ENCODE measurements around the gene FCGR2B.
A peak's percentile ranks its signal among the peaks of the same experiment; 100 is the strongest.
"Not testable (repeated sequence)": the region's sequence is repeated elsewhere in the genome, so short reads cannot be mapped to it uniquely, and the experiment has no call there.

The FCGR2B gene

DNA sequence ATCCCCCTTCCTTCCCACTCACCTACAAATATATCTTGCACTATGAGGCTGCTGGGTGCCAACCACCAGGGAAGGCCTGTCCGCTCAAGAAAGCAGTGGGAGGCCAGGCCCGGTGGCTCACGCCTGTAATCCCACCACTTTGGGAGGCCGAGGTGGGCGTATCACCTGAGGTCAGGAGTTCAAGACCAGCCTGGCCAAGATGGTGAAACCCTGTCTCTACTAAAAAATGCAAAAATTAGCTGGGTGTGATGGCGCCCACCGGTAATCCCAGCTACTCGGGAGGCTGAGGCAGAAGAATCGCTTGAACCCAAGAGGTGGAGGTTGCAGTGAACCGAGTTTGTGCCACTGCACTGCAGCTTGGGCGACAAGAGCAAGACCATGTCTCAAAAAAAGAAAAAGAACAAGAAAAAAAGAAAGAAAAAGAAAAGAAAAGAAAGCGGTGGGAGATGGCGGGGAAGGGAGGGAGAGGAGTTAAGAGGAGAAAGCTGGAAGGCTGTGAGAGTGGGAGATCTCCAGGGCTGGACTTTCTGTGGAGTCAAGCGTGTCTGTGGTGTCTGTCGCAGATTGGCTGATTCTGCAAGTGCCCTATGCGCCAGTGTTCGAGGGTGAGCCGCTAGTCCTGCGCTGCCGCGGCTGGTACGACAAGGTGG lies 62.4 kb downstream of the FCGR2B start:
- WGBS (ENCODE audit: insufficient coverage) = 58% methylated on average over 22 of the region's 22 CpGs
- Histone ChIP-seq H3K4me3 (ENCODE audit: control insufficient read depth in 1 of 7, extremely low read depth in 1 of 7, insufficient read depth in 4 of 7, low read depth in 2 of 7, low read length in 6 of 7) (peak overlapping the region; percentile 22 to 89 (median 73)), H3K27me3 (replicated peaks in 2 of 5; ENCODE audit: control insufficient read depth in 4 of 5, insufficient read depth in 5 of 5, low read length in 4 of 5) (peaks cover 0 to 37% (median 10%) of the 10 kb centered on the region in 5 experiments), H3K4me1 (ENCODE audit: control extremely low read depth in 1 of 4, control insufficient read depth in 4 of 4, insufficient read depth in 4 of 4, low read length in 3 of 4) (peaks cover 6 to 62% (median 23%) of the 10 kb centered on the region in 4 experiments), H3K27ac (ENCODE audit: insufficient read depth in 1 of 2, low read depth in 1 of 2, low read length in 2 of 2, poor library complexity in 1 of 2, severe bottlenecking in 2 of 2) (peak overlapping the region in 1 of 2 experiments; percentile 70)
- POLR2A ChIA-PET; H3K9me3 ChIP-seq (ENCODE audit: control extremely low read depth in 1 of 5, control insufficient read depth in 4 of 5, insufficient read depth in 2 of 5, low read depth in 1 of 5, low read length in 4 of 5); H3K36me3 ChIP-seq (ENCODE audit: control insufficient read depth in 4 of 4, insufficient read depth in 4 of 4, low read length in 3 of 4); DNase-seq: not testable (repeated sequence)
- CTCF ChIA-PET = interaction anchor here (0.9 to 6.2 kb wide), 4 partner anchors 10 to 240 kb away, joined by 3 to 74 read pairs (median 6); partner anchors contain the start of gene DUSP12

DNA sequence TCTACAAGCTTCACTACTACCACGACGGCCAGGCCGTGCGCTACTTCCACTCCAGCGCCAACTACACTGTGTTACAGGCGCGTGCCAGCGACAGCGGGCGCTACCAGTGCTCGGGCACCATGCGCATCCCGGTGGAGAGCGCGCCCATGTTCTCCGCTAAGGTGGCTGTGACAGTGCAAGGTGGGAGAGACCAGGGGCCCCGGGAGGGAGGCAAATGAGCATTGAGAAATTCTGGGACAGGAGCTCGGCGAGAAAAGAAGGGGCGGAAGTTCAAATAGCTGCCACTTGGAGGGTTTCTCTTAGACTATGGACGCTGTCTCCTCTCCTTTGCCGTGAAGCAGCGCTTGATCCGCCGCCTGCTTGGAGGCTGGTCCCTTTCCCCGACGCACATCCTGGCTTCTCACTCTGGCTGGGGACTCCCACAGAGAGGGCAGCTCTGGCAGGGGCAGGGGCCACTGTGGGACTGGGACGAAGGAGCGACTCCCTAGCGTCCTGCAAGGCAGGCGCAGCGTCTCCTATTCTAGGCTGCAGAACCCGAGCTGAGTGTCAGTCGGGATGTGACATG lies 63.0 kb downstream of the FCGR2B start:
- POLR2A ChIA-PET = no interaction called here
- Histone ChIP-seq H3K27me3 (replicated peaks in 2 of 5; ENCODE audit: control insufficient read depth in 4 of 5, insufficient read depth in 5 of 5, low read length in 4 of 5) (peaks cover 0 to 40% (median 12%) of the 10 kb centered on the region in 5 experiments), H3K4me3 (ENCODE audit: control insufficient read depth in 1 of 7, extremely low read depth in 1 of 7, insufficient read depth in 4 of 7, low read depth in 2 of 7, low read length in 6 of 7) (peak overlapping the region; percentile 22 to 89 (median 73)), H3K27ac (ENCODE audit: insufficient read depth in 1 of 2, low read depth in 1 of 2, low read length in 2 of 2, poor library complexity in 1 of 2, severe bottlenecking in 2 of 2) (peak overlapping the region in 1 of 2 experiments; percentile 70), H3K4me1 (ENCODE audit: control extremely low read depth in 1 of 4, control insufficient read depth in 4 of 4, insufficient read depth in 4 of 4, low read length in 3 of 4) (peaks cover 4 to 62% (median 23%) of the 10 kb centered on the region in 4 experiments), H3K9me3 (ENCODE audit: control extremely low read depth in 1 of 5, control insufficient read depth in 4 of 5, insufficient read depth in 2 of 5, low read depth in 1 of 5, low read length in 4 of 5) (no peaks in the 10 kb centered on the region), H3K36me3 (ENCODE audit: control insufficient read depth in 4 of 4, insufficient read depth in 4 of 4, low read length in 3 of 4) (no peaks in the 10 kb centered on the region)
- CTCF ChIA-PET = interaction anchor here (0.9 to 6.2 kb wide), 5 partner anchors 8 to 241 kb away, joined by 3 to 74 read pairs (median 5); partner anchors contain the start of gene DUSP12
- WGBS (ENCODE audit: insufficient coverage) = under 1% methylated on average over 25 of the region's 34 CpGs
- DNase-seq = peak; percentile 28 to 68 (median 52)

DNA sequence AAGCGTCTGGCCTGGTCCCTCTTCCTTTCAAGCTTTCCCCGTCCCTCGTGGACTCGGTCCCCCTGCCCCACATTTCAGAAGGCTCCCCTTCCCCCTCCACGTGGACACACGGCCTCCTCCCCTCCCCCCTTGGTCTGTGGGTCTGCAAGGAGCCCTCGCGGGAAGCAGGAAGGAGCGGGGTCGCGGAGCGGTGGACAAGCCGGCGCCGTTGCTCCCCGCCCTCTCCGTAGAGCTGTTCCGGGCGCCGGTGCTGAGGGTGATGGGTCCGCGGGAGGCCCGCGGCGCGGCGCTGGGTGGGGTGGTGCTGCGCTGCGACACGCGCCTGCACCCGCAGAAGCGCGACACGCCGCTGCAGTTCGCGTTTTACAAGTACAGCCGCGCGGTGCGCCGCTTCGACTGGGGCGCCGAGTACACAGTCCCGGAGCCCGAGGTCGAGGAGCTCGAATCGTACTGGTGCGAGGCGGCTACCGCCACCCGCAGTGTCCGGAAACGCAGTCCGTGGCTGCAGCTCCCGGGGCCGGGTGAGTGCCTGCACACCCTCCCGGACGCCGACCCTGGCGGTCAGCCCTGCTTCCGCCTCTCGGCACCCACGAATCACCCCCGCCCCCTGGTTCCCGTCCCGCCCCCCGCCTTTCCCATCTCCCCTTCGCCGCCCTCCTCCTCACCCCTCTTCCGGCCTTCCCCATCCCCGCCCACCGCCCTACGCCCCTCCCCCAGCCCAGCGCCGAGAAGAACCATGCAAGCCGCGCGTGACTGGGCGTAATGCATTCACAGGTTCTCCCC lies 63.7 kb downstream of the FCGR2B start:
- peak overlapping the region in 1 of 2 experiments; percentile 77 for H3K27ac ChIP-seq (ENCODE audit: insufficient read depth in 1 of 2, low read depth in 1 of 2, low read length in 2 of 2, poor library complexity in 1 of 2, severe bottlenecking in 2 of 2)
- CTCF ChIA-PET = interaction anchor here (1.0 to 6.2 kb wide), 4 partner anchors 9 to 23 kb away, joined by 3 to 74 read pairs (median 6); partner anchors contain the start of gene DUSP12
- POLR2A ChIA-PET = no interaction called here
- H3K27me3 ChIP-seq (replicated peaks in 2 of 5; ENCODE audit: control insufficient read depth in 4 of 5, insufficient read depth in 5 of 5, low read length in 4 of 5) = peaks cover 0 to 42% (median 15%) of the 10 kb centered on the region in 5 experiments
- peak overlapping the region; percentile 40 to 89 (median 73) for H3K4me3 ChIP-seq (ENCODE audit: control insufficient read depth in 1 of 7, extremely low read depth in 1 of 7, insufficient read depth in 4 of 7, low read depth in 2 of 7, low read length in 6 of 7)
- peak; percentile 44 to 78 (median 64) for DNase-seq
- H3K4me1 ChIP-seq (ENCODE audit: control extremely low read depth in 1 of 4, control insufficient read depth in 4 of 4, insufficient read depth in 4 of 4, low read length in 3 of 4) = peaks cover 4 to 55% (median 23%) of the 10 kb centered on the region in 4 experiments
- H3K9me3 ChIP-seq (ENCODE audit: control extremely low read depth in 1 of 5, control insufficient read depth in 4 of 5, insufficient read depth in 2 of 5, low read depth in 1 of 5, low read length in 4 of 5) = no peaks in the 10 kb centered on the region
- 0% methylated on average over 50 of the region's 83 CpGs for WGBS (ENCODE audit: insufficient coverage)
- no peaks in the 10 kb centered on the region for H3K36me3 ChIP-seq (ENCODE audit: control insufficient read depth in 4 of 4, insufficient read depth in 4 of 4, low read length in 3 of 4)

DNA sequence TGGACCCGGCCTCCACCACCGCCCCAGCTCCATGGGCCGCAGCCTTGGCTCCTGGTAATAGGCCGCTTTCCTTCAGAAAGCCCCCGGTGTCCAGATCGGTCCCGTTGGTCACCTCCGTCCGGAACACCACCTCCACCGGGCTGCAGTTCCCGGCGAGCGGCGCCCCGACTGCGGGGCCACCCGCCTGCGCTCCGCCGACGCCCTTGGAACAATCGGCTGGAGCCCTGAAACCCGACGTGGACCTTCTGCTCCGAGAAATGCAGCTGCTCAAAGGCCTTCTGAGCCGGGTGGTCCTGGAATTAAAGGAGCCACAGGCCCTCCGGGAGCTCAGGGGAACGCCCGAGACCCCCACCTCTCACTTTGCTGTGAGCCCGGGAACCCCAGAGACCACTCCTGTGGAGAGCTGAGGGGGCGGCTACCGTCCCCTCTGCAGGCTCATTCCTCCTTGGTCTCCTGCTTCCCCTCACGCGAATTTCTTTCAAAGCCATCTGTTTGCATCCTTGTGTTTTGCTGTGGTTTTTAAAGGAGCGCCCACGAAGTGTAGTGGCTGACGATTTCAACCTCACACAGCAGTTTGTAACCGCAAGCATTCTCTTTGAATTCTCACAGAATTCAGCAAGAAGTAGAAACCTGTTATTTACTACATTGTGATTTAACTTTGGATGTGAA lies 64.4 kb downstream of the FCGR2B start:
- peak overlapping the region in 1 of 2 experiments; percentile 77 for H3K27ac ChIP-seq (ENCODE audit: insufficient read depth in 1 of 2, low read depth in 1 of 2, low read length in 2 of 2, poor library complexity in 1 of 2, severe bottlenecking in 2 of 2)
- H3K4me3 ChIP-seq (ENCODE audit: control insufficient read depth in 1 of 7, extremely low read depth in 1 of 7, insufficient read depth in 4 of 7, low read depth in 2 of 7, low read length in 6 of 7) = peak overlapping the region; percentile 22 to 89 (median 73)
- 0% methylated on average over 31 of the region's 38 CpGs for WGBS (ENCODE audit: insufficient coverage)
- H3K4me1 ChIP-seq (ENCODE audit: control extremely low read depth in 1 of 4, control insufficient read depth in 4 of 4, insufficient read depth in 4 of 4, low read length in 3 of 4) = peaks cover 4 to 48% (median 23%) of the 10 kb centered on the region in 4 experiments
- no peaks in the 10 kb centered on the region for H3K36me3 ChIP-seq (ENCODE audit: control insufficient read depth in 4 of 4, insufficient read depth in 4 of 4, low read length in 3 of 4)
- peak; percentile 52 to 92 (median 90) for DNase-seq
- ChIA-PET POLR2A (no interaction called here), CTCF (interaction anchor here (1.0 to 6.2 kb wide), 2 partner anchors 10 to 13 kb away, joined by 3 to 74 read pairs; no protein-coding TSS in a partner anchor)
- peaks cover 0 to 39% (median 11%) of the 10 kb centered on the region in 5 experiments for H3K27me3 ChIP-seq (replicated peaks in 2 of 5; ENCODE audit: control insufficient read depth in 4 of 5, insufficient read depth in 5 of 5, low read length in 4 of 5)
- no peaks in the 10 kb centered on the region for H3K9me3 ChIP-seq (ENCODE audit: control extremely low read depth in 1 of 5, control insufficient read depth in 4 of 5, insufficient read depth in 2 of 5, low read depth in 1 of 5, low read length in 4 of 5)

Measured in common myeloid progenitor, CD34-positive (primary cell).